TTC549 (cell line): ENCODE data around the gene NUDT14.

Source experiments
- FAIRE-seq: peaks from 2 replicates; lab custom pipeline; 2012; peaks lifted over from hg19 to GRCh38; lab: Jason Lieb, UNC

NUDT14 gene

GRCh38 chr14:105180592-105181548 lies at the start of gene NUDT14:
Gene NUDT14 (minus strand): TSS chr14:105181312. CDS start chr14:105181209, 103 bp downstream.
- FAIRE-seq = no peak

- FAIRE-seq = no peak
These were observed 48.1 kb upstream of the NUDT14 start for GRCh38 chr14:105229099-105229655.

GRCh38 chr14:105228562-105228961 lies 47.5 kb upstream of the NUDT14 start:
- FAIRE-seq = no peak

GRCh38 chr14:105227346-105227745 lies 46.2 kb upstream of the NUDT14 start:
- FAIRE-seq = no peak

- no peak for FAIRE-seq
These were observed 45.1 kb upstream of the NUDT14 start for GRCh38 chr14:105226198-105226597.

GRCh38 chr14:105224845-105225570 lies 43.9 kb upstream of the NUDT14 start:
- no peak for FAIRE-seq

GRCh38 chr14:105223770-105224544 lies 42.8 kb upstream of the NUDT14 start:
- FAIRE-seq = no peak

- no peak for FAIRE-seq
These were observed 42.1 kb upstream of the NUDT14 start for GRCh38 chr14:105223260-105223659.

GRCh38 chr14:105221598-105222178 lies 40.6 kb upstream of the NUDT14 start:
- FAIRE-seq = no peak

- no peak for FAIRE-seq
These were observed 39.8 kb upstream of the NUDT14 start for GRCh38 chr14:105220699-105221597.

GRCh38 chr14:105219753-105220152 lies 38.6 kb upstream of the NUDT14 start:
- no peak for FAIRE-seq

- FAIRE-seq = no peak
These were observed 38.0 kb upstream of the NUDT14 start for GRCh38 chr14:105219043-105219612.

- FAIRE-seq = no peak
These were observed 37.5 kb upstream of the NUDT14 start for GRCh38 chr14:105218611-105219010.

- no peak for FAIRE-seq
These were observed 36.7 kb upstream of the NUDT14 start for GRCh38 chr14:105217774-105218173.

GRCh38 chr14:105216490-105217247 lies 35.6 kb upstream of the NUDT14 start:
- no peak for FAIRE-seq

- FAIRE-seq = no peak
These were observed 34.5 kb upstream of the NUDT14 start for GRCh38 chr14:105215602-105216001.

- no peak for FAIRE-seq
These were observed 33.3 kb upstream of the NUDT14 start for GRCh38 chr14:105214324-105214915.

- no peak for FAIRE-seq
These were observed 32.2 kb upstream of the NUDT14 start for GRCh38 chr14:105213361-105213760.
